Measurements from ENCODE around the gene MAP3K7CL.

Gene MAP3K7CL

GRCh38 chr21:29170944-29171343 lies 40.5 kb downstream of the MAP3K7CL start:
- FAIRE-seq: no peak

GRCh38 chr21:29172282-29172681 lies 41.8 kb downstream of the MAP3K7CL start:
- peak; percentile 65 for FAIRE-seq

- FAIRE-seq: no peak
These were observed 44.2 kb downstream of the MAP3K7CL start for GRCh38 chr21:29174607-29175013.

- no peak for FAIRE-seq
These were observed 45.1 kb downstream of the MAP3K7CL start for GRCh38 chr21:29175408-29176134.

- FAIRE-seq: no peak
These were observed 46.2 kb downstream of the MAP3K7CL start for GRCh38 chr21:29176471-29177120.

GRCh38 chr21:29177800-29178199 lies 47.4 kb downstream of the MAP3K7CL start:
- no peak for FAIRE-seq

- FAIRE-seq: no peak
These were observed 48.5 kb downstream of the MAP3K7CL start for GRCh38 chr21:29178926-29179325.

GRCh38 chr21:29179503-29179902 lies 49.1 kb downstream of the MAP3K7CL start:
- FAIRE-seq: no peak

- peak; percentile 9 for FAIRE-seq
These were observed 51.5 kb downstream of the MAP3K7CL start for GRCh38 chr21:29181799-29182470.

GRCh38 chr21:29182691-29183092 lies 52.2 kb downstream of the MAP3K7CL start:
- no peak for FAIRE-seq

GRCh38 chr21:29184037-29184436 lies 53.6 kb downstream of the MAP3K7CL start:
- no peak for FAIRE-seq

GRCh38 chr21:29185172-29185571 lies 54.7 kb downstream of the MAP3K7CL start:
- FAIRE-seq: no peak

GRCh38 chr21:29185633-29186032 lies 55.2 kb downstream of the MAP3K7CL start:
- no peak for FAIRE-seq

GRCh38 chr21:29186246-29186645 lies 55.8 kb downstream of the MAP3K7CL start:
- FAIRE-seq: no peak

- FAIRE-seq: no peak
These were observed 57.5 kb downstream of the MAP3K7CL start for GRCh38 chr21:29187944-29188343.

- no peak for FAIRE-seq
These were observed 58.9 kb downstream of the MAP3K7CL start for GRCh38 chr21:29189353-29189752.

GRCh38 chr21:29190923-29191331 lies 60.5 kb downstream of the MAP3K7CL start:
- FAIRE-seq: no peak

- FAIRE-seq: no peak
These were observed 62.6 kb downstream of the MAP3K7CL start for GRCh38 chr21:29193072-29193471.

- no peak for FAIRE-seq
These were observed 63.5 kb downstream of the MAP3K7CL start for GRCh38 chr21:29193901-29194300.

GRCh38 chr21:29194342-29194741 lies 63.9 kb downstream of the MAP3K7CL start:
- no peak for FAIRE-seq

GRCh38 chr21:29194847-29195246 lies 64.4 kb downstream of the MAP3K7CL start:
- no peak for FAIRE-seq

- FAIRE-seq: no peak
These were observed 65.7 kb downstream of the MAP3K7CL start for GRCh38 chr21:29195981-29196669.

- FAIRE-seq: no peak
These were observed 66.3 kb downstream of the MAP3K7CL start for GRCh38 chr21:29196670-29197191.

Data from islet of Langerhans (tissue), 1 donor.